Gastroesophageal sphincter (tissue), 3 donors: Measurements from ENCODE around the gene NRXN2.

ENCODE experiments used
- CTCF ChIP-seq, 4 experiments: fragments of 200-600 bp in 2 of 4; fragments of 450-650 bp in 2 of 4; sonication (generic) in 1 of 4; IDR thresholded peaks; one replicate each; pipeline ENCODE4 v1.5.1; 2017 to 2019; ENCODE audit warnings: antibody characterized with exemption in 4 of 4, mild to moderate bottlenecking in 2 of 4, moderate library complexity in 2 of 4
- EP300 ChIP-seq: sonication (generic); formaldehyde crosslinking; IDR thresholded peaks from one replicate; pipeline ENCODE4 v1.6.1; 2017; ENCODE audit warnings: antibody characterized with exemption, mild to moderate bottlenecking
- POLR2A ChIP-seq, 2 donors: fragments of 450-650 bp; IDR thresholded peaks; one replicate each; pipeline ENCODE4 v1.6.1; 2017; ENCODE audit warnings: antibody characterized with exemption in 2 of 2, mild to moderate bottlenecking in 2 of 2, moderate library complexity in 1 of 2
- POLR2AphosphoS5 ChIP-seq: sonication (generic); formaldehyde crosslinking; IDR thresholded peaks from one replicate; pipeline ENCODE4 v1.6.1; 2017; ENCODE audit warnings: antibody characterized with exemption

GRCh38 chr11:64766881-64767280, 43.9 kb upstream of the NRXN2 start:
- TF ChIP-seq POLR2A (IDR thresholded peaks at IDR 0.05), result no peak
- no peak for TF ChIP-seq CTCF (IDR thresholded peaks at IDR 0.05)
- no peak for TF ChIP-seq POLR2AphosphoS5
- no peak for TF ChIP-seq EP300
